Tibial artery (tissue), 4 donors: ENCODE results near the gene TTC39C.

Experiments
- DNase-seq, 2 donors: peaks; one replicate each; pipeline ENCODE4 v3.0.0-alpha.2; 2019
- H3K27ac ChIP-seq, 2 donors: fragments of 200-600 bp; sonication (generic) in 1 of 2; 1 replicate in 1 of 2; 2 replicates in 1 of 2; pipeline ENCODE4 v1.5.1; 2018 to 2019; ENCODE audit warnings: mild to moderate bottlenecking in 1 of 2
- H3K27me3 ChIP-seq, 2 donors: fragments of 200-600 bp; sonication (generic) in 1 of 2; one replicate each; pipeline versions ENCODE4 v1.5.1 to v1.6.0; 2016 to 2019
- H3K36me3 ChIP-seq, 3 donors: fragments of 200-600 bp; sonication (generic) in 2 of 3; one replicate each; pipeline ENCODE4 v1.5.1; 2016 to 2019; ENCODE audit warnings: mild to moderate bottlenecking in 2 of 3
- H3K4me1 ChIP-seq, 4 donors: fragments of 200-600 bp; sonication (generic) in 2 of 4; 1 replicate in 3 of 4; 2 replicates in 1 of 4; pipeline ENCODE4 v1.5.1; 2016 to 2019
- H3K4me3 ChIP-seq, 2 donors: fragments of 200-600 bp; sonication (generic) in 1 of 2; 1 replicate in 1 of 2; 2 replicates in 1 of 2; pipeline ENCODE4 v1.5.1; 2018 to 2019; ENCODE audit warnings: mild to moderate bottlenecking in 2 of 2
- H3K9me3 ChIP-seq, 3 donors: fragments of 200-600 bp; sonication (generic) in 1 of 3; one replicate each; pipeline ENCODE4 v1.5.1; 2016 to 2019
- CTCF ChIP-seq, 2 experiments: fragments of 200-600 bp in 1 of 2; fragments of 450-650 bp in 1 of 2; IDR thresholded peaks; one replicate each; pipeline ENCODE4 v1.5.1; 2017 to 2019; ENCODE audit warnings: antibody characterized with exemption in 2 of 2, mild to moderate bottlenecking in 1 of 2, moderate library complexity in 1 of 2
- intact Hi-C: fragments of 100-400 bp; cut with DNase I; formaldehyde crosslinking; loops from one replicate; pipeline ENCODE4 v1.15.0; 2023; ENCODE audit warnings: low total_unique reads

Gene TTC39C

GRCh38 chr18:24033641-24034412, 19.3 kb downstream of the TTC39C start:
- H3K4me1 ChIP-seq, result no peaks in the 10 kb centered on the region
- no peak for TF ChIP-seq CTCF (IDR thresholded peaks at IDR 0.05)
- H3K27ac ChIP-seq, result no peak overlapping the region
- intact Hi-C loops, result loop anchor here (10.0 kb wide), 1 partner anchor 71 kb away; no protein-coding TSS in a partner anchor
- H3K4me3 ChIP-seq, result no peak overlapping the region
- H3K36me3 ChIP-seq, result no peaks in the 10 kb centered on the region
- no peaks in the 10 kb centered on the region for H3K9me3 ChIP-seq
- no peaks in the 10 kb centered on the region for H3K27me3 ChIP-seq
- DNase-seq, result no peak

- DNase-seq, result no peak
- no peaks in the 10 kb centered on the region for H3K4me1 ChIP-seq
- no peaks in the 10 kb centered on the region for H3K36me3 ChIP-seq
- H3K4me3 ChIP-seq, result no peak overlapping the region
- H3K27me3 ChIP-seq, result no peaks in the 10 kb centered on the region
- TF ChIP-seq CTCF (IDR thresholded peaks at IDR 0.05), result no peak
- no peaks in the 10 kb centered on the region for H3K9me3 ChIP-seq
- no peak overlapping the region for H3K27ac ChIP-seq
- intact Hi-C loops, result loop anchor here (10.0 kb wide), 1 partner anchor 69 kb away; no protein-coding TSS in a partner anchor
These were observed 20.8 kb downstream of the TTC39C start for GRCh38 chr18:24035316-24035715.

- no peak for TF ChIP-seq CTCF (IDR thresholded peaks at IDR 0.05)
- no peaks in the 10 kb centered on the region for H3K4me1 ChIP-seq
- DNase-seq, result no peak
- no peak overlapping the region for H3K4me3 ChIP-seq
- H3K27ac ChIP-seq, result no peak overlapping the region
- no peaks in the 10 kb centered on the region for H3K27me3 ChIP-seq
- H3K9me3 ChIP-seq, result no peaks in the 10 kb centered on the region
- H3K36me3 ChIP-seq, result no peaks in the 10 kb centered on the region
- intact Hi-C loops, result loop anchor here (10.0 kb wide), 1 partner anchor 65 kb away; no protein-coding TSS in a partner anchor
These were observed 25.1 kb downstream of the TTC39C start for GRCh38 chr18:24039671-24040070.

- intact Hi-C loops, result no loop called here
- Histone ChIP-seq H3K27me3 (no peaks in the 10 kb centered on the region), H3K4me1 (no peaks in the 10 kb centered on the region), H3K36me3 (no peaks in the 10 kb centered on the region), H3K4me3 (no peak overlapping the region), H3K9me3 (no peaks in the 10 kb centered on the region), H3K27ac (no peak overlapping the region)
- DNase-seq, result no peak
- no peak for TF ChIP-seq CTCF (IDR thresholded peaks at IDR 0.05)
These were observed 27.1 kb downstream of the TTC39C start for GRCh38 chr18:24041691-24042090.

- no peaks in the 10 kb centered on the region for H3K36me3 ChIP-seq
- no peaks in the 10 kb centered on the region for H3K4me1 ChIP-seq
- no peak for DNase-seq
- H3K9me3 ChIP-seq, result no peaks in the 10 kb centered on the region
- H3K27me3 ChIP-seq, result no peaks in the 10 kb centered on the region
- no peak for TF ChIP-seq CTCF (IDR thresholded peaks at IDR 0.05)
- intact Hi-C loops, result no loop called here
- H3K27ac ChIP-seq, result no peak overlapping the region
- no peak overlapping the region for H3K4me3 ChIP-seq
These were observed 28.8 kb downstream of the TTC39C start for GRCh38 chr18:24043403-24043802.
